Lower leg skin (tissue), 3 donors: ENCODE measurements around the gene TRMT112.

Experiments
- CTCF ChIP-seq, 3 donors: fragments of 450-650 bp; IDR thresholded peaks; one replicate each; pipeline ENCODE4 v1.5.1; 2016; ENCODE audit warnings: antibody characterized with exemption in 3 of 3, mild to moderate bottlenecking in 3 of 3, moderate library complexity in 2 of 3
- POLR2A ChIP-seq, 2 donors: fragments of 450-650 bp; IDR thresholded peaks; one replicate each; pipeline ENCODE4 v1.6.1; 2016 to 2017; ENCODE audit warnings: antibody characterized with exemption in 2 of 2, mild to moderate bottlenecking in 1 of 2, moderate library complexity in 1 of 2

DNA sequence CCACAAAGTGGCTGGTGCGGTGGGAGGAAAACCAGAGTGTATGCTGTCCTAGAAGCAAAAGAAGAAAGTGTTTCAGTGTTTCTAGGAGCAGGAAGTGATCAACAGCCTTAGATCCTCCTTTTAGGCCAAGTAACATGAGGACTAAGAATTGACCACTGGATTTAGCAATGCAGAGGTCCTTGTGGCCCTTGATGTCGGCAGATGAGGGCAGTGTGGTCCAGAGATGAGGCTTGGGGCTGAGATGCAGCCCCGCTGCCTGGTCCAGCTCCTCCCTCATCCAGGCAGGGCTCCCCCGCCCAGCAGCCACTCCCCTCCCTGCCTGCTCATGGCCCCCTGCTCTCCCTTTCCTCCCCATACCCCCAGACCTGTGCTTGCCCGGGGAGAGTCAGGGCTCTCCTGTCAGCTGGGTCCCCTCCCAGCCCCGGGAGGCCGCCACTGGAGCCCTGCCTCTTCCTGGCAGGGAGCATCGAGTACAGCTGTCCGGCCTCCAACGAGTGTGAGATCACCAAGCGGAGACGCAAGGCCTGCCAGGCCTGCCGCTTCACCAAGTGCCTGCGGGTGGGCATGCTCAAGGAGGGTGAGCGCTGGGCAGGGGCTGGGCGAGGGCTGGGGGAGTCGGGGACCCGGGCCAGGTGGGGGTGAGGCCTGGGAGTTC is 3.7 kb downstream of the TRMT112 start:
- TF ChIP-seq CTCF (IDR thresholded peaks at IDR 0.05) = no peak
- no peak for TF ChIP-seq POLR2A (IDR thresholded peaks at IDR 0.05)
